HCT116 (cell line): ENCODE data around the gene CTCF. TPM values are rescaled to one million over a fixed set of nuclear protein-coding genes. Genes with fewer than 3 reads are reported as not detected.

Source experiments
- ATAC-seq: fragments of 200-7000 bp; cut with Tn5 transposase; 2 replicates; pipeline ENCODE4 v1.9.1; 2020; ENCODE audit warnings: mild to moderate bottlenecking, moderate library complexity
- BruUV-seq: library from RNA; stranded (reverse); fragments of 400-500 nt; replicated peaks from 2 replicates; lab custom pipeline; 2021; lab: Mats Ljungman, UMichigan
- CTCF ChIA-PET: fragments of 300-600 bp; sonication (Branson Sonifier 250); formaldehyde crosslinking; loops from one replicate; lab custom pipeline; 2021; ENCODE audit warnings: antibody characterized with exemption; lab: Charles Lee
- POLR2A ChIA-PET: fragments of 300-600, 350-600 bp; sonication (Branson Sonifier 250); formaldehyde crosslinking; loops from one replicate; lab custom pipeline; 2021; ENCODE audit warnings: antibody characterized with exemption; lab: Charles Lee
- RAD21 ChIA-PET, 2 experiments: fragments of 300-600 bp; sonication (Branson Sonifier 250); formaldehyde crosslinking; loops; one replicate each; lab custom pipeline; 2023; ENCODE audit warnings: low total read pairs in 2 of 2; ENCODE audit not compliant: uncharacterized antibody in 2 of 2, unreplicated experiment in 2 of 2, low non-redundant PET in 1 of 2; lab: Charles Lee
- DNase-seq: peaks from one replicate; pipeline ENCODE4 v3.0.0-alpha.2; 2010; ENCODE audit warnings: low read depth, low spot score
- H2AFZ ChIP-seq: fragments of 200-600 bp; shearing (Covaris generic), sonication (generic); 2 replicates; pipeline ENCODE4 v1.6.1; 2017; ENCODE audit warnings: low read depth, mixed run types, mixed read lengths, antibody characterized with exemption, low read length; ENCODE audit not compliant: poor library complexity, severe bottlenecking
- H3K27ac ChIP-seq: 2 replicates; pipeline ENCODE4 v1.5.1; 2012; ENCODE audit warnings: low read depth, low read length
- H3K27me3 ChIP-seq: fragments of 200-600 bp; sonication (generic); 2 replicates; pipeline ENCODE4 v1.6.1; 2016; ENCODE audit warnings: mixed run types, low read length, mixed read lengths; ENCODE audit not compliant: insufficient read depth
- H3K36me3 ChIP-seq, 2 experiments: fragments of 200-500 bp in 1 of 2; fragments of 200-600 bp in 1 of 2; sonication (Bioruptor generic) in 1 of 2; sonication (generic) in 1 of 2; 2 replicates each; pipeline versions ENCODE4 v1.5.1 to v1.6.1; 2014 to 2016; ENCODE audit warnings: low read length in 2 of 2, inconsistent platforms in 1 of 2, mixed read lengths in 1 of 2, mixed run types in 1 of 2; ENCODE audit not compliant: insufficient read depth in 2 of 2, control insufficient read depth in 1 of 2
- H3K4me1 ChIP-seq, 2 experiments: fragments of 200-600 bp in 1 of 2; sonication (generic) in 1 of 2; 2 replicates each; pipeline versions ENCODE4 v1.5.1 to v1.6.1; 2012 to 2017; ENCODE audit warnings: low read length in 2 of 2, inconsistent platforms in 1 of 2, mild to moderate bottlenecking in 1 of 2, mixed read lengths in 1 of 2, mixed run types in 1 of 2, moderate library complexity in 1 of 2; ENCODE audit not compliant: insufficient read depth in 2 of 2, control insufficient read depth in 1 of 2
- H3K4me2 ChIP-seq: fragments of 200-600 bp; sonication (generic); 2 replicates; pipeline ENCODE4 v1.6.1; 2017; ENCODE audit warnings: mixed run types, low read length, mixed read lengths
- H3K4me3 ChIP-seq, 2 experiments: fragments of 200-600 bp in 1 of 2; sonication (generic) in 1 of 2; replicated peaks in 1 of 2; 2 replicates each; pipeline ENCODE4 v1.5.1; 2011 to 2016; ENCODE audit warnings: low read length in 2 of 2, control low read depth in 1 of 2, low read depth in 1 of 2, mild to moderate bottlenecking in 1 of 2, mixed read lengths in 1 of 2, mixed run types in 1 of 2
- H3K79me2 ChIP-seq: fragments of 200-600 bp; sonication (generic); 2 replicates; pipeline ENCODE4 v1.6.1; 2017; ENCODE audit warnings: mild to moderate bottlenecking, mixed run types, low read length, moderate library complexity, mixed read lengths; ENCODE audit not compliant: insufficient read depth
- H3K9ac ChIP-seq: fragments of 200-600 bp; sonication (generic); 2 replicates; pipeline ENCODE4 v1.6.1; 2016; ENCODE audit warnings: low read length, mixed read lengths
- H3K9me2 ChIP-seq: fragments of 200-600 bp; sonication (generic), shearing (Covaris generic); 2 replicates; pipeline ENCODE4 v1.6.1; 2017; ENCODE audit warnings: mixed run types, mild to moderate bottlenecking, moderate library complexity; ENCODE audit not compliant: insufficient read depth
- H3K9me3 ChIP-seq, 2 experiments: fragments of 200-500 bp in 1 of 2; fragments of 200-600 bp in 1 of 2; sonication (Bioruptor generic) in 1 of 2; sonication (generic) in 1 of 2; 2 replicates each; pipeline ENCODE4 v1.6.1; 2014 to 2017; ENCODE audit warnings: low read length in 2 of 2, mixed read lengths in 2 of 2, inconsistent platforms in 1 of 2, low read depth in 1 of 2, mild to moderate bottlenecking in 1 of 2, mixed run types in 1 of 2, moderate library complexity in 1 of 2; ENCODE audit not compliant: control insufficient read depth in 1 of 2, insufficient read depth in 1 of 2
- H4K20me1 ChIP-seq: fragments of 200-600 bp; sonication (generic), shearing (Covaris generic); 2 replicates; pipeline ENCODE4 v1.6.1; 2017; ENCODE audit warnings: mixed run types, mild to moderate bottlenecking, moderate library complexity; ENCODE audit not compliant: insufficient read depth
- ATF3 ChIP-seq: IDR thresholded peaks from 2 replicates; pipeline ENCODE4 v1.6.1; 2012
- CBX3 ChIP-seq: IDR thresholded peaks from 2 replicates; pipeline ENCODE4 v1.6.1; 2012; ENCODE audit warnings: low read depth
- CTCF ChIP-seq, 3 experiments: fragments of 200-600 bp in 1 of 3; sonication (generic) in 1 of 3; IDR thresholded peaks in 2 of 3; conservative IDR thresholded peaks in 1 of 3; 2 replicates each; pipeline ENCODE4 v1.5.1; 2012 to 2017; ENCODE audit warnings: low read depth in 2 of 3, low read length in 2 of 3, antibody characterized with exemption in 1 of 3, borderline replicate concordance in 1 of 3, control low read depth in 1 of 3, mild to moderate bottlenecking in 1 of 3, mixed read lengths in 1 of 3, mixed run types in 1 of 3, moderate library complexity in 1 of 3; ENCODE audit not compliant: insufficient read depth in 1 of 3
- EGR1 ChIP-seq: IDR thresholded peaks from 2 replicates; pipeline ENCODE4 v1.6.1; 2012; ENCODE audit warnings: low read depth
- EZH2 ChIP-seq: fragments of 200-600 bp; sonication (generic); IDR thresholded peaks from 2 replicates; pipeline ENCODE4 v1.6.1; 2017; ENCODE audit warnings: antibody characterized with exemption, mixed run types
- EZH2phosphoT487 ChIP-seq: fragments of 200-600 bp; IDR thresholded peaks from 2 replicates; pipeline ENCODE4 v1.6.1; 2018; ENCODE audit warnings: antibody characterized with exemption, borderline replicate concordance
- FOSL1 ChIP-seq: IDR thresholded peaks from 2 replicates; pipeline ENCODE4 v1.6.1; 2012; ENCODE audit warnings: low read depth
- JUND ChIP-seq: IDR thresholded peaks from 2 replicates; pipeline ENCODE4 v1.6.1; 2012
- MAX ChIP-seq: IDR thresholded peaks from 2 replicates; pipeline ENCODE4 v1.6.1; 2012
- POLR2A ChIP-seq: IDR thresholded peaks from 2 replicates; pipeline ENCODE4 v1.7.0; 2011; ENCODE audit warnings: borderline replicate concordance; ENCODE audit not compliant: insufficient read depth, insufficient read length; ENCODE audit errors: extremely low read depth
- POLR2AphosphoS5 ChIP-seq: IDR thresholded peaks from 2 replicates; pipeline ENCODE4 v1.6.1; 2011; ENCODE audit warnings: mild to moderate bottlenecking, low read depth, low read length, moderate library complexity
- SIN3A ChIP-seq: IDR thresholded peaks from 2 replicates; pipeline ENCODE4 v1.6.1; 2012; ENCODE audit warnings: low read depth
- SP1 ChIP-seq: IDR thresholded peaks from 2 replicates; pipeline ENCODE4 v1.6.1; 2012; ENCODE audit warnings: low read depth
- SRF ChIP-seq: IDR thresholded peaks from 2 replicates; pipeline ENCODE4 v1.6.1; 2012; ENCODE audit warnings: low read depth
- TCF7L2 ChIP-seq: IDR thresholded peaks from 2 replicates; pipeline ENCODE4 v1.7.0; 2011; ENCODE audit warnings: borderline replicate concordance, inconsistent platforms; ENCODE audit not compliant: insufficient read depth, insufficient read length; ENCODE audit errors: extremely low read depth
- YY1 ChIP-seq: IDR thresholded peaks from 2 replicates; pipeline ENCODE4 v1.6.1; 2011; ENCODE audit warnings: low read length, low read depth, moderate library complexity, mild to moderate bottlenecking; ENCODE audit not compliant: insufficient replicate concordance; ENCODE audit errors: extremely low read depth
- ZFX ChIP-seq: fragments of 450-650 bp; IDR thresholded peaks from 2 replicates; pipeline ENCODE4 v1.6.1; 2017
- ZNF274 ChIP-seq: fragments of 200-500 bp; sonication (Bioruptor generic); IDR thresholded peaks from 2 replicates; pipeline ENCODE4 v1.6.1; 2014; ENCODE audit warnings: mild to moderate bottlenecking, low read depth, low read length, inconsistent platforms
- intact Hi-C: fragments of 100-400 bp; cut with micrococcal nuclease; formaldehyde crosslinking; loops from 2 replicates; pipeline ENCODE4 v1.10.0; 2022
- total RNA-seq: library from RNA; stranded (reverse); gene quantifications from one replicate; pipeline ENCODE4 v1.2.1, GENCODE V29; 2021; ENCODE audit not compliant: unreplicated experiment

Gene CTCF
- total RNA-seq, 1 experiment from 2014 or later: 48.3 TPM

GRCh38 chr16:67662653-67663010 is 100.3 kb downstream of the CTCF start:
- Histone ChIP-seq H2AFZ (no peak overlapping the region), H3K27ac (no peak overlapping the region), H3K27me3 (no peaks in the 10 kb centered on the region), H4K20me1 (no peaks in the 10 kb centered on the region), H3K4me3 (no peak overlapping the region), H3K9me2 (no peaks in the 10 kb centered on the region), H3K36me3 (peaks cover 0 to 2% of the 10 kb centered on the region in 2 experiments; a peak in 1 of 4 replicates), H3K79me2 (peaks cover 24% of the 10 kb centered on the region; the same call in 1 of the 2 replicates), H3K4me2 (no peak overlapping the region), H3K9ac (no peak overlapping the region), H3K9me3 (no peaks in the 10 kb centered on the region), H3K4me1 (peaks cover 8 to 48% of the 10 kb centered on the region in 2 experiments; a peak in 3 of 4 replicates)
- no TSS peak for BruUV-seq
- intact Hi-C loops: loop anchor here (10.0 kb wide), 1 partner anchor 708 kb away; no protein-coding TSS in a partner anchor
- POLR2A ChIA-PET: no interaction called here
- ATAC-seq (no peak), DNase-seq (no peak)
- CTCF ChIA-PET: interaction anchor here (1.1 to 2.0 kb wide), 3 partner anchors 10 to 142 kb away, joined by 3 to 13 read pairs (median 5); no protein-coding TSS in a partner anchor
- TF ChIP-seq POLR2A: no peak
- TF ChIP-seq SP1: no peak
- no peak for TF ChIP-seq FOSL1
- TF ChIP-seq TCF7L2: no peak
- no peak for TF ChIP-seq YY1
- TF ChIP-seq EZH2phosphoT487: no peak
- TF ChIP-seq ZFX: no peak
- TF ChIP-seq ZNF274: no peak
- TF ChIP-seq EGR1: no peak
- TF ChIP-seq SRF: no peak
- TF ChIP-seq SIN3A: no peak
- no peak for TF ChIP-seq CTCF (IDR thresholded peaks at IDR 0.05 in 2 of 3, conservative IDR thresholded peaks at IDR 0.05 in 1 of 3; ENCODE audit: borderline replicate concordance in 1 of 3, insufficient read depth in 1 of 3, low read depth in 2 of 3, low read length in 2 of 3)
- TF ChIP-seq EZH2: no peak
- TF ChIP-seq JUND: no peak
- no peak for TF ChIP-seq ATF3
- TF ChIP-seq CBX3: no peak
- no peak for TF ChIP-seq POLR2AphosphoS5
- no peak for TF ChIP-seq MAX
- RAD21 ChIA-PET: no interaction called here
